Lung (tissue), 12 donors: Measurements from ENCODE around the gene CFAP20DC. TPM values are rescaled to one million over a fixed set of nuclear protein-coding genes. Genes with fewer than 3 reads are reported as not detected.

ENCODE experiments used
- ATAC-seq: fragments of 200-7000 bp; cut with Tn5 transposase; one replicate; pipeline ENCODE4 v1.9.1; 2020; ENCODE audit warnings: moderate number of reproducible peaks; ENCODE audit not compliant: insufficient read depth, low FRiP score
- DNase-seq, 3 donors: peaks; one replicate each; pipeline ENCODE4 v3.0.0-alpha.2; 2013 to 2017
- H3K27ac ChIP-seq, 2 donors: one replicate each; pipeline ENCODE4 v1.5.1; 2013; ENCODE audit warnings: mild to moderate bottlenecking in 2 of 2, moderate library complexity in 2 of 2, control low read depth in 1 of 2, inconsistent platforms in 1 of 2, low read depth in 1 of 2, low read length in 1 of 2
- H3K27me3 ChIP-seq, 3 donors: one replicate each; pipeline ENCODE4 v1.5.1; 2013; ENCODE audit warnings: low read length in 2 of 3; ENCODE audit not compliant: control insufficient read depth in 3 of 3, insufficient read depth in 3 of 3
- H3K36me3 ChIP-seq, 4 donors: one replicate each; pipeline ENCODE4 v1.5.1; 2013; ENCODE audit warnings: low read length in 4 of 4, mild to moderate bottlenecking in 1 of 4, moderate library complexity in 1 of 4; ENCODE audit not compliant: control insufficient read depth in 4 of 4, insufficient read depth in 4 of 4
- H3K4me1 ChIP-seq, 5 donors: one replicate each; pipeline ENCODE4 v1.5.1; 2013; ENCODE audit warnings: low read length in 5 of 5, mild to moderate bottlenecking in 2 of 5, moderate library complexity in 1 of 5; ENCODE audit not compliant: control insufficient read depth in 5 of 5, insufficient read depth in 5 of 5
- H3K4me3 ChIP-seq: one replicate; pipeline ENCODE4 v1.5.1; 2013; ENCODE audit warnings: mild to moderate bottlenecking, control low read depth, moderate library complexity
- H3K9ac ChIP-seq, 2 donors: one replicate each; pipeline ENCODE4 v1.5.1; 2013; ENCODE audit warnings: low read length in 2 of 2, control low read depth in 1 of 2; ENCODE audit not compliant: insufficient read depth in 1 of 2
- H3K9me3 ChIP-seq, 4 donors: one replicate each; pipeline ENCODE4 v1.5.1; 2013; ENCODE audit warnings: low read length in 3 of 4, mild to moderate bottlenecking in 1 of 4, moderate library complexity in 1 of 4; ENCODE audit not compliant: control insufficient read depth in 4 of 4, insufficient read depth in 3 of 4
- CTCF ChIP-seq: IDR thresholded peaks from 2 replicates; pipeline ENCODE4 v1.5.1; 2012; ENCODE audit warnings: mild to moderate bottlenecking; ENCODE audit errors: control extremely low read depth, extremely low read depth
- WGBS, 2 donors: extraction: QIAGEN DNeasy Blood & Tissue Kit; methylation state at CpG; one replicate each; pipeline ENCODE4 v1.1.7; 2013; 5-methylcytosine and 5-hydroxymethylcytosine counted together
- polyA plus RNA-seq, 2 donors: library from polyadenylated mRNA; stranded (reverse); fragments of 200-250 nt; gene quantifications; one replicate each; pipeline ENCODE4 v1.2.1, GENCODE V29; 2013
- total RNA-seq, 2 donors: library from RNA; depleted of rRNA in 1 of 2; stranded (reverse); fragments of >200 nt in 1 of 2; gene quantifications; one replicate each; pipeline ENCODE4 v1.2.1, GENCODE V29; 2014 to 2021
- donor health status: control.
- donor health status: control.
- donor health status: Bipolar disorder and iron deficiency.
- donor health status: healthy.
- donor health status: DM: yes; HTN: yes; CAD: no.

CFAP20DC gene
- total and polyA plus RNA-seq, 4 donors: 0.47 to 5.4 (median 1.5) TPM

- Histone ChIP-seq H3K4me3 (no peak overlapping the region), H3K27ac (no peak overlapping the region), H3K36me3 (no peaks in the 10 kb centered on the region), H3K9me3 (no peaks in the 10 kb centered on the region), H3K9ac (no peak overlapping the region), H3K4me1 (no peaks in the 10 kb centered on the region), H3K27me3 (no peaks in the 10 kb centered on the region)
- no peak for ATAC-seq
- no peak for DNase-seq
- no peak for TF ChIP-seq CTCF
- WGBS, 2 donors: 76 to 80% methylated on average over 5 of the region's 5 CpGs
These were observed 318.2 kb downstream of the CFAP20DC start for GRCh38 chr3:58731673-58732072.

- H3K4me1 ChIP-seq: peaks cover 0 to 11% (median 0%) of the 10 kb centered on the region in 5 donors
- ATAC-seq (no peak), DNase-seq (no peak)
- no peak for TF ChIP-seq CTCF
- H3K36me3 ChIP-seq: no peaks in the 10 kb centered on the region
- H3K9me3 ChIP-seq: no peaks in the 10 kb centered on the region
- H3K9ac ChIP-seq: no peak overlapping the region
- H3K27me3 ChIP-seq: no peaks in the 10 kb centered on the region
- H3K27ac ChIP-seq: no peak overlapping the region
- 96 to 100% methylated on average over 1 of the region's 1 CpG for WGBS, 2 donors
- H3K4me3 ChIP-seq: no peak overlapping the region
These were observed 321.1 kb downstream of the CFAP20DC start for GRCh38 chr3:58728723-58729122.

- H3K27ac ChIP-seq: no peak overlapping the region
- ATAC-seq: no peak
- H3K9ac ChIP-seq: no peak overlapping the region
- H3K4me1 ChIP-seq: peaks cover 0 to 28% (median 0%) of the 10 kb centered on the region in 5 donors
- WGBS, 2 donors: 86 to 93% methylated on average over 7 of the region's 7 CpGs
- H3K27me3 ChIP-seq: no peaks in the 10 kb centered on the region
- H3K9me3 ChIP-seq: no peaks in the 10 kb centered on the region
- H3K36me3 ChIP-seq: no peaks in the 10 kb centered on the region
- H3K4me3 ChIP-seq: no peak overlapping the region
- DNase-seq: no peak
- no peak for TF ChIP-seq CTCF
These were observed 324.4 kb downstream of the CFAP20DC start for GRCh38 chr3:58725326-58725853.

- Histone ChIP-seq H3K4me1 (peaks cover 0 to 28% (median 0%) of the 10 kb centered on the region in 5 donors), H3K27ac (no peak overlapping the region), H3K9ac (no peak overlapping the region), H3K36me3 (no peaks in the 10 kb centered on the region), H3K27me3 (no peaks in the 10 kb centered on the region), H3K9me3 (no peaks in the 10 kb centered on the region), H3K4me3 (no peak overlapping the region)
- ATAC-seq (no peak), DNase-seq (peak; percentile 48 to 59 (median 50))
- no peak for TF ChIP-seq CTCF
- 75 to 87% methylated on average over 11 of the region's 11 CpGs for WGBS, 2 donors
These were observed 325.5 kb downstream of the CFAP20DC start for GRCh38 chr3:58724336-58724735.
